Suprapubic skin (tissue), 3 donors: Measurements from ENCODE around the gene USF2.

ENCODE experiments used
- EP300 ChIP-seq: sonication (generic); formaldehyde crosslinking; IDR thresholded peaks from one replicate; pipeline ENCODE4 v1.6.1; 2017; ENCODE audit warnings: antibody characterized with exemption
- TF ChIP-seq, protein P1 (sequence below), 2 donors: fragments of 200-600 bp in 1 of 2; fragments of 450-650 bp in 1 of 2; sonication (generic) in 1 of 2; IDR thresholded peaks; one replicate each; pipeline ENCODE4 v1.5.1; 2016 to 2019; ENCODE audit warnings: antibody characterized with exemption in 2 of 2, mild to moderate bottlenecking in 1 of 2, moderate library complexity in 1 of 2

DNA sequence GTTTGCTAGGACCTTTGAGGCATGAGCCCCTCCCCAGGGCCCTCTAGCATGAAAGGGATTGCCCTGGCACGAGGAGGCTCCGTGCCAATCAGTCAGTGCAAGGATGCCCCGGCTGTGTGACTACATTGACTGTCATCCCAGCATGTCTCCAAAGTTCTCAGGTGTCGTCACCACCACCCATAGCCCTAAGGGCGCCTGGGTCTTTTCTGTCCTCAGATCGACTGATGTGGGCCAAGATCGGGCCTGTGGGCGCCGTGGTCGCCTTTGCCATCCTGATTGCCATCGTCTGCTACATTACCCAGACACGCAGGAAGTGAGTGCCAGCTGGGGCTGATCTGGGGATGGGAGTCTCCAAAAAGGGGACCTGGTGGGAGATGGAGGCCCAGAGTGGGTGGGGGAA, 41.6 kb downstream of the USF2 start:
- TF ChIP-seq, protein P1, sequence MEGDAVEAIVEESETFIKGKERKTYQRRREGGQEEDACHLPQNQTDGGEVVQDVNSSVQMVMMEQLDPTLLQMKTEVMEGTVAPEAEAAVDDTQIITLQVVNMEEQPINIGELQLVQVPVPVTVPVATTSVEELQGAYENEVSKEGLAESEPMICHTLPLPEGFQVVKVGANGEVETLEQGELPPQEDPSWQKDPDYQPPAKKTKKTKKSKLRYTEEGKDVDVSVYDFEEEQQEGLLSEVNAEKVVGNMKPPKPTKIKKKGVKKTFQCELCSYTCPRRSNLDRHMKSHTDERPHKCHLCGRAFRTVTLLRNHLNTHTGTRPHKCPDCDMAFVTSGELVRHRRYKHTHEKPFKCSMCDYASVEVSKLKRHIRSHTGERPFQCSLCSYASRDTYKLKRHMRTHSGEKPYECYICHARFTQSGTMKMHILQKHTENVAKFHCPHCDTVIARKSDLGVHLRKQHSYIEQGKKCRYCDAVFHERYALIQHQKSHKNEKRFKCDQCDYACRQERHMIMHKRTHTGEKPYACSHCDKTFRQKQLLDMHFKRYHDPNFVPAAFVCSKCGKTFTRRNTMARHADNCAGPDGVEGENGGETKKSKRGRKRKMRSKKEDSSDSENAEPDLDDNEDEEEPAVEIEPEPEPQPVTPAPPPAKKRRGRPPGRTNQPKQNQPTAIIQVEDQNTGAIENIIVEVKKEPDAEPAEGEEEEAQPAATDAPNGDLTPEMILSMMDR (IDR thresholded peaks at IDR 0.05) = no peak
- no peak for TF ChIP-seq EP300
